HepG2 (cell line): ENCODE data around the gene SLC23A3. TPM values are rescaled to one million over a fixed set of nuclear protein-coding genes. Genes with fewer than 3 reads are reported as not detected.

ENCODE experiments used
- AHR ChIP-seq: IDR thresholded peaks from 2 replicates; pipeline ENCODE4 v1.6.1; 2018; ENCODE audit warnings: missing genetic modification reagents, missing compliant biosample characterization
- DMAP1 ChIP-seq: IDR thresholded peaks from 2 replicates; pipeline ENCODE4 v1.6.1; 2016
- HNRNPK ChIP-seq: fragments of 200-400 bp; formaldehyde crosslinking; IDR thresholded peaks from 2 replicates; pipeline ENCODE4 v1.6.1; 2018; ENCODE audit warnings: low read length, low read depth, moderate library complexity, mild to moderate bottlenecking; ENCODE audit not compliant: poor library complexity, severe bottlenecking
- KLF12 ChIP-seq: sonication (generic); formaldehyde crosslinking; IDR thresholded peaks from 2 replicates; pipeline ENCODE4 v1.4.0; 2020; ENCODE audit warnings: missing genetic modification reagents, borderline replicate concordance
- MNT ChIP-seq: fragments of 450-650 bp; IDR thresholded peaks from 2 replicates; pipeline ENCODE4 v1.6.1; 2016
- PRMT3 ChIP-seq: sonication (generic); formaldehyde crosslinking; IDR thresholded peaks from 2 replicates; pipeline ENCODE4 v1.8.1; 2022; ENCODE audit warnings: low read depth, mild to moderate bottlenecking, moderate library complexity, missing genetic modification reagents, borderline replicate concordance
- REXO4 ChIP-seq: sonication (generic); formaldehyde crosslinking; IDR thresholded peaks from 2 replicates; pipeline ENCODE4 v1.8.0; 2022; ENCODE audit warnings: missing genetic modification reagents, mild to moderate bottlenecking, borderline replicate concordance
- SOX13 ChIP-seq, 3 experiments: fragments of 450-650 bp in 1 of 3; sonication (generic) in 1 of 3; formaldehyde crosslinking in 1 of 3; IDR thresholded peaks in 2 of 3; conservative IDR thresholded peaks in 1 of 3; 2 replicates each; pipeline versions ENCODE4 v1.5.0 to v1.6.1; 2016 to 2020; ENCODE audit warnings: antibody characterized with exemption in 1 of 3, mild to moderate bottlenecking in 1 of 3, missing compliant biosample characterization in 1 of 3, missing genetic modification reagents in 1 of 3, moderate library complexity in 1 of 3
- STAT5B ChIP-seq: sonication (generic); formaldehyde crosslinking; IDR thresholded peaks from 2 replicates; pipeline ENCODE4 v1.4.0; 2020; ENCODE audit warnings: missing genetic modification reagents
- TEAD3 ChIP-seq: optimal IDR thresholded peaks from 2 replicates; pipeline ENCODE3; 2016; ENCODE audit warnings: borderline replicate concordance
- ZNF543 ChIP-seq: sonication (generic); formaldehyde crosslinking; IDR thresholded peaks from 2 replicates; pipeline ENCODE4 v1.4.0; 2020; ENCODE audit warnings: mild to moderate bottlenecking, missing genetic modification reagents
- ZNF546 ChIP-seq: sonication (generic); formaldehyde crosslinking; conservative IDR thresholded peaks from 2 replicates; pipeline ENCODE4 v1.8.1; 2023; ENCODE audit warnings: mild to moderate bottlenecking, missing genetic modification reagents
- ZNF558 ChIP-seq: sonication (generic); formaldehyde crosslinking; IDR thresholded peaks from 2 replicates; pipeline ENCODE4 v1.9.0; 2022; ENCODE audit warnings: mild to moderate bottlenecking, missing genetic modification reagents, borderline replicate concordance
- ZNF614 ChIP-seq: IDR thresholded peaks from 2 replicates; pipeline ENCODE4 v1.6.1; 2018; ENCODE audit warnings: missing biosample characterization, missing genetic modification reagents, inconsistent platforms, borderline replicate concordance
- ZNF784 ChIP-seq: sonication (generic); formaldehyde crosslinking; IDR thresholded peaks from 2 replicates; pipeline ENCODE4 v1.5.1; 2020; ENCODE audit warnings: missing genetic modification reagents, mild to moderate bottlenecking, borderline replicate concordance
- ZNF841 ChIP-seq: sonication (generic); formaldehyde crosslinking; IDR thresholded peaks from 2 replicates; pipeline ENCODE4 v1.8.1; 2023; ENCODE audit warnings: missing genetic modification reagents, borderline replicate concordance
- polyA plus RNA-seq, 8 experiments: library from polyadenylated mRNA; depleted of rRNA in 3 of 8; stranded (reverse) in 7 of 8; unstranded in 1 of 8; fragments of >200 nt; fragmentation: Illumina TruSeq in 4 of 8; extraction: Trizol in 4 of 8; gene quantifications; 2 replicates each; pipeline versions ENCODE4 v1.2.1 to v1.2.3, GENCODE V29; 2011 to 2016; ENCODE audit warnings: low read depth in 4 of 8, missing spikeins in 1 of 8, mixed read lengths in 1 of 8; ENCODE audit not compliant: insufficient read depth in 1 of 8
- total RNA-seq, 5 experiments: library from RNA; depleted of rRNA; stranded (reverse); fragments of >200 nt; fragmentation: Illumina TruSeq; extraction: Trizol; gene quantifications; 2 replicates each; pipeline ENCODE4 v1.2.3, GENCODE V29; 2016; ENCODE audit warnings: low read depth in 1 of 5
- TF ChIP-seq, protein P1 (sequence below): sonication (generic); formaldehyde crosslinking; IDR thresholded peaks from 2 replicates; pipeline ENCODE4 v1.4.0; 2020; ENCODE audit warnings: mild to moderate bottlenecking, missing genetic modification reagents
- TF ChIP-seq, protein P2 (sequence below): sonication (generic); formaldehyde crosslinking; IDR thresholded peaks from 2 replicates; pipeline ENCODE4 v1.5.1; 2020; ENCODE audit warnings: mild to moderate bottlenecking, missing genetic modification reagents, moderate library complexity
- TF ChIP-seq, protein P3 (sequence below): IDR thresholded peaks from 2 replicates; pipeline ENCODE4 v1.6.1; 2018; ENCODE audit warnings: missing genetic modification reagents, mild to moderate bottlenecking, missing compliant biosample characterization
- TF ChIP-seq, protein P4 (sequence below): sonication (generic); formaldehyde crosslinking; IDR thresholded peaks from 2 replicates; pipeline ENCODE4 v1.4.0; 2020; ENCODE audit warnings: mild to moderate bottlenecking, missing genetic modification reagents

Gene SLC23A3
- total and polyA plus RNA-seq, 2 of the 13 experiments (the other 11 are each of a cell fraction or from before 2014, with no cell fraction given), result 0.38 to 0.78 TPM

GRCh38 chr2:219160186-219161017 is 9.4 kb downstream of the SLC23A3 start, which contains the start of gene NHEJ1 (continued):
- peak; percentile 72; the same call in 1 of the 2 replicates for TF ChIP-seq ZNF558 (CRISPR knock-in tag)
- TF ChIP-seq ZNF841 (CRISPR knock-in tag), result no peak
- no peak; the same call in 1 of the 2 replicates for TF ChIP-seq STAT5B
- peak; percentile 81; the same call in 1 of the 2 replicates for TF ChIP-seq KLF12 (CRISPR knock-in tag)
- no peak for TF ChIP-seq REXO4 (CRISPR knock-in tag)
- peak; percentile 81 for TF ChIP-seq AHR (CRISPR knock-in tag)
- TF ChIP-seq, protein P1, sequence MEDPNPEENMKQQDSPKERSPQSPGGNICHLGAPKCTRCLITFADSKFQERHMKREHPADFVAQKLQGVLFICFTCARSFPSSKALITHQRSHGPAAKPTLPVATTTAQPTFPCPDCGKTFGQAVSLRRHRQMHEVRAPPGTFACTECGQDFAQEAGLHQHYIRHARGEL (CRISPR knock-in tag), result no peak
- peak; percentile 20; the same call in 1 of the 2 replicates for TF ChIP-seq ZNF614 (CRISPR knock-in tag)
- TF ChIP-seq, protein P2, sequence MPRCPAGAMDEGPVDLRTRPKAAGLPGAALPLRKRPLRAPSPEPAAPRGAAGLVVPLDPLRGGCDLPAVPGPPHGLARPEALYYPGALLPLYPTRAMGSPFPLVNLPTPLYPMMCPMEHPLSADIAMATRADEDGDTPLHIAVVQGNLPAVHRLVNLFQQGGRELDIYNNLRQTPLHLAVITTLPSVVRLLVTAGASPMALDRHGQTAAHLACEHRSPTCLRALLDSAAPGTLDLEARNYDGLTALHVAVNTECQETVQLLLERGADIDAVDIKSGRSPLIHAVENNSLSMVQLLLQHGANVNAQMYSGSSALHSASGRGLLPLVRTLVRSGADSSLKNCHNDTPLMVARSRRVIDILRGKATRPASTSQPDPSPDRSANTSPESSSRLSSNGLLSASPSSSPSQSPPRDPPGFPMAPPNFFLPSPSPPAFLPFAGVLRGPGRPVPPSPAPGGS (CRISPR knock-in tag), result peak; percentile 88
- peak; percentile 85; the same call in 1 of the 2 replicates for TF ChIP-seq ZNF543
- TF ChIP-seq TEAD3 (CRISPR knock-in tag), result peak; percentile 53
- TF ChIP-seq MNT, result peak; percentile 5; the same call in 1 of the 2 replicates
- peak; percentile 93 for TF ChIP-seq DMAP1 (CRISPR knock-in tag)
- TF ChIP-seq ZNF546 (CRISPR knock-in tag), result no peak
- TF ChIP-seq, protein P3, sequence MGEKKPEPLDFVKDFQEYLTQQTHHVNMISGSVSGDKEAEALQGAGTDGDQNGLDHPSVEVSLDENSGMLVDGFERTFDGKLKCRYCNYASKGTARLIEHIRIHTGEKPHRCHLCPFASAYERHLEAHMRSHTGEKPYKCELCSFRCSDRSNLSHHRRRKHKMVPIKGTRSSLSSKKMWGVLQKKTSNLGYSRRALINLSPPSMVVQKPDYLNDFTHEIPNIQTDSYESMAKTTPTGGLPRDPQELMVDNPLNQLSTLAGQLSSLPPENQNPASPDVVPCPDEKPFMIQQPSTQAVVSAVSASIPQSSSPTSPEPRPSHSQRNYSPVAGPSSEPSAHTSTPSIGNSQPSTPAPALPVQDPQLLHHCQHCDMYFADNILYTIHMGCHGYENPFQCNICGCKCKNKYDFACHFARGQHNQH (CRISPR knock-in tag), result peak; percentile 87; the same call in 1 of the 2 replicates
- TF ChIP-seq HNRNPK, result peak; percentile 47
- peak; percentile 87; the same call in 1 of the 2 replicates for TF ChIP-seq ZNF784 (CRISPR knock-in tag)
- peak; percentile 8; the same call in 1 of the 2 replicates for TF ChIP-seq SOX13 (IDR thresholded peaks at IDR 0.05)
- TF ChIP-seq SOX13 (CRISPR knock-in tag; conservative IDR thresholded peaks at IDR 0.05 in 1 of 2, IDR thresholded peaks at IDR 0.05 in 1 of 2), result no peak; a peak in 2 of 4 replicates
- TF ChIP-seq PRMT3 (CRISPR knock-in tag), result no peak
- TF ChIP-seq, protein P4, sequence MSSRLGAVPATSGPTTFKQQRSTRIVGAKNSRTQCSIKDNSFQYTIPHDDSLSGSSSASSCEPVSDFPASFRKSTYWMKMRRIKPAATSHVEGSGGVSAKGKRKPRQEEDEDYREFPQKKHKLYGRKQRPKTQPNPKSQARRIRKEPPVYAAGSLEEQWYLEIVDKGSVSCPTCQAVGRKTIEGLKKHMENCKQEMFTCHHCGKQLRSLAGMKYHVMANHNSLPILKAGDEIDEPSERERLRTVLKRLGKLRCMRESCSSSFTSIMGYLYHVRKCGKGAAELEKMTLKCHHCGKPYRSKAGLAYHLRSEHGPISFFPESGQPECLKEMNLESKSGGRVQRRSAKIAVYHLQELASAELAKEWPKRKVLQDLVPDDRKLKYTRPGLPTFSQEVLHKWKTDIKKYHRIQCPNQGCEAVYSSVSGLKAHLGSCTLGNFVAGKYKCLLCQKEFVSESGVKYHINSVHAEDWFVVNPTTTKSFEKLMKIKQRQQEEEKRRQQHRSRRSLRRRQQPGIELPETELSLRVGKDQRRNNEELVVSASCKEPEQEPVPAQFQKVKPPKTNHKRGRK (CRISPR knock-in tag), result no peak
